Hypothalamus (tissue), 51 donors: ENCODE results near the gene DENND5A.
A peak's percentile ranks its signal among the peaks of the same experiment; 100 is the strongest.

Experiments used
- DNase-seq, 51 donors: peaks; one replicate each; lab custom pipeline; 2025; lab: John Stamatoyannopoulos, UW

DENND5A gene

DNA sequence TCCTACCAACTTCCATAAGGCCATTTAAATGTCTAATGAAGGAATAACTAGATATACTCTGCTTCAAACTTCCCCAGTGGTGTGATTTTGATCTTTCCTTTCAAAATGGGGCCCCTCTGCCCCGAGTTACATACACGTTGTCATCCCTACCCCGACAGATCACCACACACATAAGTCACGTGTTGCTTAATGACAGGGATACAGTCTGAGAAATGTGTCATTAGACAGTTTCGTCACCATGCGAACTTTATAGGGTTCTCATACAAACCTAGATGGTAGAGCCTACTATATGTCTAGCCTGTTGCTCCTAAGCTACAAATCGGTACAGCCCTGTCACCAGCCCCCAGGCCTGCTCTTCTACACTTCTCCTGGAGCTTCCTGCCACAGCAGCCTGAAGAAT, 124.0 kb downstream of the DENND5A start:
- DNase-seq, result no peak

DNA sequence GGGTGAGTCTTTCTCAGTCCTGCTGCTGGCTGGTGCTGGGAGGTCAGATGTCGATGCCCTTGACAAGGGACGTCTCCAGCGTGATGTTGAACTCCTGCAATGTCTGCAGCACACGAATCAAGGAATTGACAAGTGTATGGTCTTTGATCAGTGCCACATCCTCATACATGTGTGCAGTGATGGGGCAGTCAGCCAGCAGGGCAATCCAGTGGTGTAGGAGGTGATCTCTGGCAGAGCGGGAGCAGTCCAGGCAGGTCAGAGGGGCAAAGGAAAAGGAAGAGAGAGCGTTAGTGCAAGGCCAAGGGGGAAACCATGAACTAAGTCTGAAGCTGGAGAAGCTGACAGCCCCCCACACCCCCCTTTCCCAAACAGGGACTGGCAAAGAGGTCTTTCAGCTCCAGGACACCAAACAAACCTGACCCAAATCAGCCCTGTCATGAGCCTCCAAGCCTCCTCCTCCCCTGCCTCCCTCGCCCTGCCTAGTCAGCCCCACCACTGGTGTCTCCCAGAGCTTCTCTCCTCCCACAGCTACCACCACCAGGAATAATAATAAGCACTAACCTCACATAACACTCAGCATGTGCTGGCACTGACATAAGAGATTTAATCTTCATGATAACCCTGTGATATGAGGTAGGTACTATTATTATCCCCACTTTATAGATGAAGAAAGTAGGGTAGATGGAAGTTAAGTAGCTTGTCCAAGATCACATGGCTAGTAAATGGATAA, 125.4 kb downstream of the DENND5A start:
- DNase-seq, result no peak

- DNase-seq, result peak in 1 of 51 donors; percentile 18
Measured at GRCh38 chr11:9138612-9139579, 126.3 kb downstream of the DENND5A start.

DNA sequence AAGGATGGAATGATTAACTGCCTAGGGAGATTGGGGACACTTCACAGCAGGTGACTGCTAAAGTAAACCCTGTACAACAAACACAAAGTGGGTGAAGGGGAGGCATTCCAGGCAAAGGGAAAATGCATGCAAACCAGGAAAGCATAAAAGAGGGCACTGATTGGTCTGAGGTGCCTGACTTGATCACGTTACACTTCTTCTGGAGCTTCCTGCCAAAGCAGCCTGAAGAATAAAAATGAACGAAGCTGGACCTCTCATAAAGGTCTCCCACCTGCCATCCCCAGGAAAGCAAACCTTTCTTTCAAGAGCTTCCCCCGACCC, 127.1 kb downstream of the DENND5A start:
- no peak for DNase-seq

DNA sequence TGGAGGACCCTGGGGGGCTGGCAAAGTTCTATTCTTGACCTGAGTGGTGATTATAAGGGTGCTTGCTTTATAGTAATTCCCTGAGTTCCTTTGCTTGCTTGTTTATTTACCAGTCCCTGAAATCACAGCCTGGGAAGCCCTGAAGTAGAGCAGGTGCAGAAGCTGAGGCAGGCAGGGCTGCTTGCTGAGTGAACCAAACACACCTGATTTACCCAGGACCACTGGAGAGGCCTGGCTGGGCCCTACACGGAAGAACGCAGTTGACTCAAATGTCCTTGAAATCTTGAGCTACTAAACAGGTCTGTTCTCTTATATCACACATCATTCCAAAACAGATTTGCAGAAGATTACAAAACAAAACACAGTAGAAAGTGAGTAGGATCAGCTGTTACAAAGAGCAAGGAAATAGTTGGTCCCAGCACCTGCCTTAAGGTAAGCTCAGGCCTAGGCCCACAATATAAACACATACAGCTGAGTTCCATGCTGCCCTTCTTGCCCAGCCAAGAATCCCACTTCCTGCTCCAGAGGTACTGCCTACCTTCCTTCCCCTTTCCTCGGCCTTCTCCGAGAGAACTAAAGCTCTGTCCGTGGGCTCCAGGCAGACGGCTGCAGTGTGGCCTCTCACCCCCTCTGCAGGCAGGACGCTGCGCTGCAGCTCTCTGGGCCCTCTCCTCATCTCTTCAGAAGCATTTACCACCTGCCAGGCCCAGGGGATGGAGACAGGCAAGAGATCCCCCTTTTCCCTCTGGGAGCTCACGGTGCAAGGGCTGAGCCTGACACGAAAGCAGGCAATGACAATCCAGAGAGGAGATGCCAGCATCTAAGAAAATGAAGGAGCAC, 127.6 kb downstream of the DENND5A start:
- DNase-seq, result peak in 44 of 51 donors; percentile 9 to 77 (median 54)

DNA sequence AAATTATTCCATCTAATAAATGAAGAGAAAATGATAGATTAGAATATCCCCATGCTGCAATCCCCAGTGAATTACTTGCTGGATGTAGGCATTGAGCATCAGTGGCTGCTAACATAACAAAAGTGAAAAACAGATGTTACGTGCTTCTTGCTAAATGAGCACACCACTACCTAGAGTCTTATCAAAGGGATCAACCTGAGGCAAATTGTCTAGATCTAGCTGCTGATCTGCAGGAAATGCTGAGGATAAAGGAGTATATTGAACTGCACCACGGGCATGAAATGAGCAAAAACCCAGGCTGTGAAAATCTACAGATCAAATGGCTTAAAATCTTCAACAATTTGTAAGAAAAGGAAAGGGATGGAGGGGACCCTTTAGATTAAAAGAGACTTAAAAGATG, 128.4 kb downstream of the DENND5A start:
- DNase-seq, result no peak

GRCh38 chr11:9133956-9134355, 131.2 kb downstream of the DENND5A start:
- no peak for DNase-seq

GRCh38 chr11:9132203-9132878, 132.8 kb downstream of the DENND5A start:
- DNase-seq, result peak in 1 of 51 donors; percentile 36

DNA sequence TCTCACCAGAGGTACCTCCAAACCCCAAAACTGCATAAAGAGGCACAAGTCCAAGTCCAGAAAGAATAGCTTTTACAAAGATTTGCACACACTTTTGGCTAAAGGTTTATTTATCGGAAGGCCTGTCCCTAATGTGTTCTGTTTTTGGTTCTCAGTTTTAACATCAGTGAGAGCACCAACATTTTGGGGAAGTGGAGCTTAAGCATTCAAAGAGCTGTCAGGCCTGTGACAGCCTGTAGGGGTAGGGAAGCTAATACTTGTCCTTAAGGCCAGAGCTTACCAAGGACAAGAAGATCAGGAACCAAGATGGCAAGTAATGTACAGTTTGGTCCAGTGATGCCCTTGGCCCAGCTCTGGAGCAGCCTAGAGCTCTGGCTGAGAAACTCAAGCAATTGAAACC, 134.9 kb downstream of the DENND5A start:
- DNase-seq, result no peak

- no peak for DNase-seq
Measured at GRCh38 chr11:9126636-9127035, 138.5 kb downstream of the DENND5A start.

DNA sequence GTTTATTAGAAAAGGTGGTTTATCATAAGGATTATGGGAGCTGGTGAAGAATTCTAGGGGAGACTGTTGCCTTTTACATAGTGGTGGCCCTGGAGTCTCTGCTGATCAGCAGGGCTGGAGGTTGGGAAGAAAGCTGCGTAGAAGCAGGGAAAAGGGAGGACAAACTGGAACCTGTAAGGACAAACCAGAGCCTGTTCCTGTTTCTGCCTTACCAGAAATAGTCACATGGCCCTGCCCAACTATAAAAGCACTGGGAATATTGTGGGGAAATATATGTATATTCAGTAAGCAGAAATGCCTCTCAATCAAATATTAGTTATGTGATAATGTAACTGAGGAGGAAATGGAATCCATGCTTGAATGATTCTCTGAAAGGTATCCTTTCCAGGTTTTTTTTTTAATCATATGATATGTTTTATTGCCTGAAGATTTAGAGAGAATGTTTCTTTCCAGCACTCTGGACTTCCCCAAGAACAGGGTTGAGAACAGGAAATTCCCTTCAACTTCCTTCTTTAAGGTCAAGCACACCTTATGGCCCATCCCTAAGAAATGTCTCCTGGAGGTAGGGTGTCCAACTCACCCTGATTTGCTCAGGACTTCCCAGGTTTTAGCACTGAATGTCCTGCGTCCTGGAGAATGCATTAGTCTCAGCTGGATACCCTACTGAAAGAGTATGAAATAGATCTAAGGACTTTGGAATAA, 139.8 kb downstream of the DENND5A start:
- no peak for DNase-seq

GRCh38 chr11:9123595-9124304, 141.4 kb downstream of the DENND5A start:
- DNase-seq, result no peak

- DNase-seq, result no peak
Measured at GRCh38 chr11:9121469-9121796, 143.7 kb downstream of the DENND5A start.

- DNase-seq, result no peak
Measured at GRCh38 chr11:9120664-9121468, 144.3 kb downstream of the DENND5A start.

DNA sequence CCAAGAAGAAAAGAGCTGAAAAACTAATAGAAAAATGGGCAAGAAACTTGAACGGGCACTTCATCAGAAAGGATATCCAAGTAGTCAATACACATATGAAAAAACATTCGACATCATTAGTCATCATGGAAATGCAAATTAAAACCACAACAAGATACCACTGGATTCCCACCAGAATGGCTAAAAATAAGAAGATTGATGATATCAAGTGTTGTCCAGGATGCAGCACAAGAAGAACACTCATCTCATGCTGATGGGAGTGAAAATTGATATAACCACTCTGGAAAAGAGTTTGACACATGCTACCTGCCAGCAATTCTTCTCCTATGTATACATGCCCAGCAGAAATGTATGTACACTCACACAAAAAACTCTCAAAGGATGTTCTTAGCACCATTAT, 146.9 kb downstream of the DENND5A start:
- DNase-seq, result no peak

DNA sequence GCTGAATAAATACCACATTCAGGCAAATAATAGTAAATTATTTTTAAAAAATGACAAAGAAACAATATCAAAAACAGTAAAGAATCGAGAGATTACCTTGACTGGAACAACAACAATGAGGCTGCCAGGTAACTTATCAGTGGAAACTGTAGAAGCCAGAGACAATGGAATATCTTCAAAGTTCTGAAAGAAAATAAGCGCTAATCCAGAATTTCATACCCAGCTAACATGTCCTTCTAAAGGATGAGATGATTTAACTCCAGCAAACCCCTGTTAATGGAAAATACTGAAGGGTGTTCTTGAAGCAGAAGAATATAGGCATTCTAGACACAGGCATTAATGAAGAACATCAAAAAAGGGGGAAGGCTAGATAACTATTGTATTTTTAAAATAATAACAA, 153.1 kb downstream of the DENND5A start:
- DNase-seq, result no peak

DNA sequence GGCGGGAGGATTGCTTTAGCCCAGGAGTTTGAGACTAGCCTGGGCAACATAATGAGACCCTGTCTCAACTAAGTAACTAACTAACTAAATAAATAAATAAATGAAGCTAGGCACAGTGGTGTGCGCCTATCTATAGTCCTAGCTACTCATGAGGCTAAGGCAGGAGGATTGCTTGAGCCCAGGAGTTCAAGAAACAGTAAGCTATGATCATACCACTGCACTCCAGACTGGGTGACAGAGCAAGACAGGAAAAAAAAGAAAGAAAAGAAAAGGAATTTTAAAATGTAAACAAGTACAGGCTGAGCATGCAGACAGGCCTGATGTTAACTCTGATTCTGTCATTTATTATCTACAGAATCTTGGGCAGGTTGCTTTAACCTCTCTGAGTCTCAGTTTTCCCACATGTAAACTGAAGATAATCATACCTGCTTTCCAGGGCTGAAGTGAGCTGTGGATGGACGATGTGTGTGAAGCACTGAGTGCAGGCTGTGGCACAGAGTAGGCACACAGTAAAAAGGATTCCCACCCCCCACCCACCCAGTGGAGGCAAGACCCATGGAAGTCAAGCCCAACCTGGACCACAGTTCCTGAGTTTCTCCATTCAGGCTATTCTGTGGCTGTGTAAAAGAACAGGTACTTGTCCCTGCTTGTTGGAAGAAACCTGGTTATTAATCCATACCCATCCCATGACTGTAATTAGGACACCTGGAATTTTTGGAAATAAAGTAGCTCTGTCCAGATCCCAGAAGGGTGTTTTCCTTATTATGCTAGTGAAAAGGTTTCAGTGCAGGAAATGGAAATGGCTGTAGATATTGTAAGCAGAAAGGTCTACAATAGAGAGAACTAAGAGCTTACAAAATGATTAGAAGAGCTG, 155.1 kb downstream of the DENND5A start:
- DNase-seq, result no peak
